ENCODE measurements around the gene STXBP3. TPM values are rescaled to one million over a fixed set of nuclear protein-coding genes. Genes with fewer than 3 reads are reported as not detected.

The STXBP3 gene
- total and polyA plus RNA-seq, 2 of the 13 experiments (the other 11 are each of a cell fraction or from before 2014, with no cell fraction given), result 13.0 to 20.8 TPM

- TF ChIP-seq ZNF362 (CRISPR knock-in tag; IDR thresholded peaks at IDR 0.05; ENCODE audit: borderline replicate concordance) (no peak), ZNF850 (CRISPR knock-in tag; conservative IDR thresholded peaks at IDR 0.05) (no peak), ARHGAP35 (CRISPR knock-in tag; IDR thresholded peaks at IDR 0.05; ENCODE audit: borderline replicate concordance) (no peak), ZNF431 (CRISPR knock-in tag; IDR thresholded peaks at IDR 0.05; ENCODE audit: borderline replicate concordance, low read depth) (no peak), AGO2 (optimal IDR thresholded peaks at IDR 0.05; ENCODE audit: low read depth, low read length) (no peak)
- TF ChIP-seq, protein P1, sequence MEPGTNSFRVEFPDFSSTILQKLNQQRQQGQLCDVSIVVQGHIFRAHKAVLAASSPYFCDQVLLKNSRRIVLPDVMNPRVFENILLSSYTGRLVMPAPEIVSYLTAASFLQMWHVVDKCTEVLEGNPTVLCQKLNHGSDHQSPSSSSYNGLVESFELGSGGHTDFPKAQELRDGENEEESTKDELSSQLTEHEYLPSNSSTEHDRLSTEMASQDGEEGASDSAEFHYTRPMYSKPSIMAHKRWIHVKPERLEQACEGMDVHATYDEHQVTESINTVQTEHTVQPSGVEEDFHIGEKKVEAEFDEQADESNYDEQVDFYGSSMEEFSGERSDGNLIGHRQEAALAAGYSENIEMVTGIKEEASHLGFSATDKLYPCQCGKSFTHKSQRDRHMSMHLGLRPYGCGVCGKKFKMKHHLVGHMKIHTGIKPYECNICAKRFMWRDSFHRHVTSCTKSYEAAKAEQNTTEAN (CRISPR knock-in tag; conservative IDR thresholded peaks at IDR 0.05), result no peak
Observed at GRCh38 chr1:108811611-108812010, 65.1 kb downstream of the STXBP3 start (continued).

DNA sequence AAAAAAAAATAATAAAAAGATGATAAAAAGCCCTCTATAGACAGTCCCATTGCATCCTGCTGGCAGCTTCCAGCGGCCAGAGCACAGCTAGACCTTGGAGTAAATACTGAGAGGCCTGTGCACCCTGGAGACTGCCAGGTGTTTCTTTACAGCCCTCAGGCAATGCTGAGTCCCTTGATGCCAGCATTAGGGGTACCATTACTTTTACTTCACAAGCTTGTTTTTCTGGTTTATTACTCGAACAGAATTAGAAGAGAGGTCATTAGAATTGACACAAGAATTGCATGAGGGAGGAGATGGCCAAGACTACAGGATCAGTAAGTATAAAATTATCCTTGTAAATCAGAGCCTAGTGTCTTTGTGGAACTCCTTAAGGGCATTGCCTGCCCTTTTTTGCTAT is 66.9 kb downstream of the STXBP3 start:
- DNase-seq (ENCODE audit: low spot score) (no peak), ATAC-seq (no peak), FAIRE-seq (no peak)
- no peak overlapping the region for H3K4me2 ChIP-seq (ENCODE audit: low read depth, low read length)
- no peak overlapping the region for H3K4me3 ChIP-seq (replicated peaks in 1 of 3; ENCODE audit: insufficient read depth in 1 of 3, low read depth in 2 of 3, low read length in 3 of 3)
- in situ Hi-C loops (cut with HindIII; ENCODE audit: extremely low pct_ligation_motif_present, low pct_unique_long_range_greater_than_20kb) (no loop called here), intact Hi-C loops (cut with micrococcal nuclease; ENCODE audit: unreplicated experiment) (no loop called here)
- H3K27ac ChIP-seq (ENCODE audit: extremely low read length, insufficient read depth, low read length), result no peak overlapping the region
- peaks cover 0 to 2% of the 10 kb centered on the region in 2 experiments; a peak in 2 of 5 replicates for H3K36me3 ChIP-seq (replicated peaks in 1 of 2; ENCODE audit: control insufficient read depth in 1 of 2, insufficient read depth in 2 of 2, low read length in 2 of 2)
- ChIA-PET CTCF (ENCODE audit: low intra/inter-chr PET ratio, low total read pairs) (no interaction called here), POLR2A (no interaction called here)
- peaks cover 14% of the 10 kb centered on the region for H3K4me1 ChIP-seq (ENCODE audit: insufficient read depth, low read length)
- H3K9me3 ChIP-seq (ENCODE audit: low read length), result no peaks in the 10 kb centered on the region
- H3K79me2 ChIP-seq (ENCODE audit: insufficient read depth, low read length), result no peaks in the 10 kb centered on the region
- H2AFZ ChIP-seq (ENCODE audit: low read length), result no peak overlapping the region
- no peaks in the 10 kb centered on the region for H3K27me3 ChIP-seq (ENCODE audit: control insufficient read depth in 1 of 2, insufficient read depth in 2 of 2, low read length in 2 of 2)
- no TSS peak for BruUV-seq (replicated peaks)
- no peak overlapping the region for H3K9ac ChIP-seq (ENCODE audit: insufficient read depth, low read depth, low read length)
- WGBS (ENCODE audit: low lambda C conversion rate), result 54% methylated on average over 2 of the region's 2 CpGs
- H4K20me1 ChIP-seq (ENCODE audit: insufficient read depth, low read length), result no peaks in the 10 kb centered on the region; the same call in 1 of the 2 replicates
- no peak for TF ChIP-seq ZNF770 (CRISPR knock-in tag; IDR thresholded peaks at IDR 0.05)
- no peak for TF ChIP-seq CAMTA2 (CRISPR knock-in tag; IDR thresholded peaks at IDR 0.05; ENCODE audit: borderline replicate concordance)
- no peak for TF ChIP-seq ZNF546 (CRISPR knock-in tag; conservative IDR thresholded peaks at IDR 0.05)
- TF ChIP-seq HES4 (CRISPR knock-in tag; IDR thresholded peaks at IDR 0.05; ENCODE audit: borderline replicate concordance), result no peak
- TF ChIP-seq, protein P2, sequence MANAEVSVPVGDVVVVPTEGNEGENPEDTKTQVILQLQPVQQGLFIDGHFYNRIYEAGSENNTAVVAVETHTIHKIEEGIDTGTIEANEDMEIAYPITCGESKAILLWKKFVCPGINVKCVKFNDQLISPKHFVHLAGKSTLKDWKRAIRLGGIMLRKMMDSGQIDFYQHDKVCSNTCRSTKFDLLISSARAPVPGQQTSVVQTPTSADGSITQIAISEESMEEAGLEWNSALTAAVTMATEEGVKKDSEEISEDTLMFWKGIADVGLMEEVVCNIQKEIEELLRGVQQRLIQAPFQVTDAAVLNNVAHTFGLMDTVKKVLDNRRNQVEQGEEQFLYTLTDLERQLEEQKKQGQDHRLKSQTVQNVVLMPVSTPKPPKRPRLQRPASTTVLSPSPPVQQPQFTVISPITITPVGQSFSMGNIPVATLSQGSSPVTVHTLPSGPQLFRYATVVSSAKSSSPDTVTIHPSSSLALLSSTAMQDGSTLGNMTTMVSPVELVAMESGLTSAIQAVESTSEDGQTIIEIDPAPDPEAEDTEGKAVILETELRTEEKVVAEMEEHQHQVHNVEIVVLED (CRISPR knock-in tag; IDR thresholded peaks at IDR 0.05; ENCODE audit: borderline replicate concordance), result no peak
- TF ChIP-seq ZNF597 (CRISPR knock-in tag; IDR thresholded peaks at IDR 0.05), result no peak
- TF ChIP-seq JUNB (CRISPR knock-in tag; IDR thresholded peaks at IDR 0.05; ENCODE audit: borderline replicate concordance), result no peak
- no peak for TF ChIP-seq SMARCE1 (IDR thresholded peaks at IDR 0.05; ENCODE audit: borderline replicate concordance)
- no peak for TF ChIP-seq IRX3 (CRISPR knock-in tag; IDR thresholded peaks at IDR 0.05; ENCODE audit: borderline replicate concordance, low read depth)
